ENCODE data around the gene PIGN. TPM values are rescaled to one million over a fixed set of nuclear protein-coding genes. Genes with fewer than 3 reads are reported as not detected.

The PIGN gene
- total and polyA plus RNA-seq, 2 donors from 2014 or later = 4.5 to 30.5 TPM

- H3K4me1 ChIP-seq (ENCODE audit: control insufficient read depth in 2 of 3, insufficient read depth in 2 of 3, low read depth in 1 of 3, low read length in 3 of 3) = peaks cover 0 to 3% (median 0%) of the 10 kb centered on the region in 3 donors
- intact Hi-C loops (cut with DNase I) = no loop called here
- H3K27me3 ChIP-seq (ENCODE audit: control insufficient read depth, insufficient read depth, low read length) = no peaks in the 10 kb centered on the region
- no peaks in the 10 kb centered on the region for H3K9me3 ChIP-seq (ENCODE audit: control insufficient read depth in 2 of 3, insufficient read depth in 1 of 3, low read length in 3 of 3)
- no peak for TF ChIP-seq CTCF (IDR thresholded peaks at IDR 0.05; ENCODE audit: borderline replicate concordance, extremely low read depth, insufficient read depth)
- DNase-seq (no peak), FAIRE-seq (no peak)
- no peak overlapping the region for H3K4me3 ChIP-seq (ENCODE audit: low read length in 3 of 3)
- no peaks in the 10 kb centered on the region for H3K36me3 ChIP-seq (ENCODE audit: control insufficient read depth in 2 of 3, insufficient read depth in 3 of 3, low read length in 3 of 3)
- H3K27ac ChIP-seq (ENCODE audit: low read depth in 2 of 2, low read length in 2 of 2) = no peak overlapping the region
- H3K9ac ChIP-seq (ENCODE audit: low read length in 3 of 3) = no peak overlapping the region
Measured at GRCh38 chr18:62066102-62066818, 120.6 kb downstream of the PIGN start.

- H3K27ac ChIP-seq (ENCODE audit: low read depth in 2 of 2, low read length in 2 of 2) = no peak overlapping the region
- H3K9ac ChIP-seq (ENCODE audit: low read length in 3 of 3) = no peak overlapping the region
- H3K4me3 ChIP-seq (ENCODE audit: low read length in 3 of 3) = no peak overlapping the region
- intact Hi-C loops (cut with DNase I) = no loop called here
- TF ChIP-seq CTCF (IDR thresholded peaks at IDR 0.05; ENCODE audit: borderline replicate concordance, extremely low read depth, insufficient read depth) = no peak
- H3K4me1 ChIP-seq (ENCODE audit: control insufficient read depth in 2 of 3, insufficient read depth in 2 of 3, low read depth in 1 of 3, low read length in 3 of 3) = peaks cover 0 to 3% (median 0%) of the 10 kb centered on the region in 3 donors
- no peaks in the 10 kb centered on the region for H3K27me3 ChIP-seq (ENCODE audit: control insufficient read depth, insufficient read depth, low read length)
- no peaks in the 10 kb centered on the region for H3K9me3 ChIP-seq (ENCODE audit: control insufficient read depth in 2 of 3, insufficient read depth in 1 of 3, low read length in 3 of 3)
- DNase-seq = no peak
- H3K36me3 ChIP-seq (ENCODE audit: control insufficient read depth in 2 of 3, insufficient read depth in 3 of 3, low read length in 3 of 3) = no peaks in the 10 kb centered on the region
- no peak for FAIRE-seq
Measured at GRCh38 chr18:62064361-62064760, 122.5 kb downstream of the PIGN start.

GRCh38 chr18:62061821-62062478, 124.9 kb downstream of the PIGN start:
- Histone ChIP-seq H3K27me3 (ENCODE audit: control insufficient read depth, insufficient read depth, low read length) (no peaks in the 10 kb centered on the region), H3K36me3 (ENCODE audit: control insufficient read depth in 2 of 3, insufficient read depth in 3 of 3, low read length in 3 of 3) (no peaks in the 10 kb centered on the region), H3K9me3 (ENCODE audit: control insufficient read depth in 2 of 3, insufficient read depth in 1 of 3, low read length in 3 of 3) (no peaks in the 10 kb centered on the region), H3K9ac (ENCODE audit: low read length in 3 of 3) (no peak overlapping the region), H3K4me1 (ENCODE audit: control insufficient read depth in 2 of 3, insufficient read depth in 2 of 3, low read depth in 1 of 3, low read length in 3 of 3) (peaks cover 0 to 3% (median 0%) of the 10 kb centered on the region in 3 donors), H3K4me3 (ENCODE audit: low read length in 3 of 3) (no peak overlapping the region), H3K27ac (ENCODE audit: low read depth in 2 of 2, low read length in 2 of 2) (no peak overlapping the region)
- no peak for TF ChIP-seq CTCF (IDR thresholded peaks at IDR 0.05; ENCODE audit: borderline replicate concordance, extremely low read depth, insufficient read depth)
- FAIRE-seq (no peak), DNase-seq (peak in 1 of 5 donors; percentile 41)
- intact Hi-C loops (cut with DNase I) = no loop called here
